K562 (cell line): ENCODE data around the gene KLK5. TPM values are rescaled to one million over a fixed set of nuclear protein-coding genes. Genes with fewer than 3 reads are reported as not detected.

Experiments
- ATAC-seq: fragments of 200-7000 bp; cut with Tn5 transposase; 3 replicates; pipeline ENCODE4 v1.9.1; 2020; ENCODE audit warnings: moderate library complexity
- BruUV-seq: library from RNA; stranded (reverse); fragments of 400-500 nt; replicated peaks from 2 replicates; lab custom pipeline; 2021; lab: Mats Ljungman, UMichigan
- CTCF ChIA-PET: fragments of 300-600 bp; formaldehyde crosslinking; extraction: SDS; loops from one replicate; lab custom pipeline; 2021; ENCODE audit warnings: low intra/inter-chr PET ratio; lab: Yijun Ruan, JAX
- POLR2A ChIA-PET: fragments of 300-600, 350-650 bp; sonication (Branson Sonifier 250); formaldehyde crosslinking; extraction: SDS; loops from one replicate; lab custom pipeline; 2021; ENCODE audit warnings: antibody characterized with exemption, inconsistent platforms; lab: Yijun Ruan, JAX
- DNase-seq, 4 experiments: peaks; one replicate each; pipeline versions ENCODE4 v3.0.0 to v3.0.0-alpha.2; 2011 to 2018; ENCODE audit warnings: low spot score in 3 of 4, mixed read lengths in 3 of 4; ENCODE audit errors: extremely low read depth in 1 of 4
- FAIRE-seq: peaks from 2 replicates; lab custom pipeline; 2011; peaks lifted over from hg19 to GRCh38; lab: Jason Lieb, UNC
- H2AFZ ChIP-seq: 2 replicates; pipeline ENCODE4 v1.6.0; 2011; ENCODE audit warnings: low read depth, low read length, control low read depth, inconsistent platforms
- H3K27ac ChIP-seq: fragments of 200-600 bp; 3 replicates; pipeline ENCODE4 v1.8.0; 2011; ENCODE audit warnings: low read depth, mild to moderate bottlenecking, control low read depth, inconsistent platforms, low read length, moderate library complexity, mixed read lengths; ENCODE audit errors: extremely low read depth
- H3K27me3 ChIP-seq, 2 experiments: fragments of 300-600 bp in 1 of 2; 2 replicates in 1 of 2; 3 replicates in 1 of 2; pipeline versions ENCODE4 v1.6.0 to v1.8.0; 2011; ENCODE audit warnings: inconsistent platforms in 2 of 2, low read length in 2 of 2, mild to moderate bottlenecking in 1 of 2, mixed read lengths in 1 of 2, moderate library complexity in 1 of 2; ENCODE audit not compliant: control insufficient read depth in 2 of 2, insufficient read depth in 2 of 2
- H3K36me3 ChIP-seq: fragments of 300-600 bp; 3 replicates; pipeline ENCODE4 v1.8.0; 2011; ENCODE audit warnings: mild to moderate bottlenecking, low read length, inconsistent platforms; ENCODE audit not compliant: control insufficient read depth, insufficient read depth
- H3K4me1 ChIP-seq, 2 experiments: fragments of 200-600 bp in 1 of 2; replicated peaks in 1 of 2; 2 replicates in 1 of 2; 3 replicates in 1 of 2; pipeline versions ENCODE4 v1.5.1 to v1.8.0; 2011; ENCODE audit warnings: inconsistent platforms in 2 of 2, low read length in 2 of 2, mild to moderate bottlenecking in 1 of 2, mixed read lengths in 1 of 2, moderate library complexity in 1 of 2; ENCODE audit not compliant: control insufficient read depth in 2 of 2, insufficient read depth in 2 of 2
- H3K4me2 ChIP-seq: 2 replicates; pipeline ENCODE4 v1.6.1; 2011; ENCODE audit warnings: low read length, control low read depth, inconsistent platforms, mixed read lengths; ENCODE audit not compliant: insufficient read depth
- H3K4me3 ChIP-seq: fragments of 200-600 bp; sonication (generic), shearing (Covaris generic); 2 replicates; pipeline ENCODE4 v1.5.1; 2016; ENCODE audit warnings: control low read depth, inconsistent platforms
- H3K79me2 ChIP-seq: fragments of 200-600 bp; 3 replicates; pipeline ENCODE4 v1.8.0; 2011; ENCODE audit warnings: low read length, inconsistent platforms; ENCODE audit not compliant: control insufficient read depth, insufficient read depth
- H3K9ac ChIP-seq, 2 experiments: 2 replicates each; pipeline versions ENCODE4 v1.6.0 to v1.6.1; 2011; ENCODE audit warnings: low read depth in 2 of 2, low read length in 2 of 2, control low read depth in 1 of 2, inconsistent platforms in 1 of 2, mild to moderate bottlenecking in 1 of 2, mixed read lengths in 1 of 2; ENCODE audit not compliant: insufficient read depth in 1 of 2
- H3K9me1 ChIP-seq: one replicate; pipeline ENCODE4 v1.6.0; 2011; ENCODE audit warnings: inconsistent platforms, mild to moderate bottlenecking, low read length, moderate library complexity; ENCODE audit not compliant: control insufficient read depth, insufficient read depth
- H3K9me3 ChIP-seq: replicated peaks from 2 replicates; pipeline ENCODE4 v1.5.1; 2011; ENCODE audit warnings: low read depth, low read length, inconsistent platforms; ENCODE audit not compliant: control insufficient read depth, insufficient read depth
- H4K20me1 ChIP-seq: replicated peaks from 2 replicates; pipeline ENCODE4 v1.6.1; 2011; ENCODE audit warnings: low read length, inconsistent platforms, mixed read lengths; ENCODE audit not compliant: control insufficient read depth, insufficient read depth
- BRD4 ChIP-seq: fragments of 200-600 bp; sonication (generic); IDR thresholded peaks from 2 replicates; pipeline ENCODE4 v1.6.1; 2017; ENCODE audit warnings: inconsistent platforms
- FUS ChIP-seq: fragments of 200-400 bp; formaldehyde crosslinking; optimal IDR thresholded peaks from 2 replicates; pipeline ENCODE3; 2017; ENCODE audit warnings: low read depth, low read length
- PKNOX1 ChIP-seq: fragments of 450-650 bp; IDR thresholded peaks from 2 replicates; pipeline ENCODE4 v1.6.1; 2016
- TFE3 ChIP-seq: fragments of 450-650 bp; formaldehyde crosslinking; IDR thresholded peaks from 2 replicates; pipeline ENCODE4 v1.4.0; 2020; ENCODE audit warnings: mild to moderate bottlenecking, mixed read lengths
- ZNF263 ChIP-seq: sonication (generic); formaldehyde crosslinking; IDR thresholded peaks from 2 replicates; pipeline ENCODE4 v1.8.0; 2022; ENCODE audit warnings: mild to moderate bottlenecking, missing genetic modification reagents, borderline replicate concordance
- ZNF431 ChIP-seq: sonication (generic); formaldehyde crosslinking; IDR thresholded peaks from 2 replicates; pipeline ENCODE4 v1.8.0; 2022; ENCODE audit warnings: mild to moderate bottlenecking, missing genetic modification reagents
- ZNF584 ChIP-seq: fragments of 200-800 bp; sonication (Bioruptor generic); IDR thresholded peaks from 2 replicates; pipeline ENCODE4 v1.6.1; 2016; ENCODE audit warnings: low read depth, mild to moderate bottlenecking, missing genetic modification characterization, missing compliant biosample characterization
- WGBS: fragments of 100-300 bp; shearing (Covaris generic); methylation state at CpG from one replicate; pipeline ENCODE4 v1.1.6; 2016; ENCODE audit warnings: low coverage, mixed read lengths; ENCODE audit not compliant: insufficient coverage; ENCODE audit errors: missing lambda C conversion rate; 5-methylcytosine and 5-hydroxymethylcytosine counted together
- in situ Hi-C: fragments of 300-500 bp; cut with MboI; formaldehyde crosslinking; loops from 4 replicates; pipeline ENCODE4 v1.15.0; 2018; ENCODE audit warnings: inconsistent platforms, mixed read lengths
- intact Hi-C: fragments of 100-400 bp; cut with micrococcal nuclease; formaldehyde crosslinking; loops from 2 replicates; pipeline ENCODE4 v1.14.2; 2022
- polyA plus RNA-seq, 8 experiments: library from polyadenylated mRNA; depleted of rRNA in 4 of 8; stranded (reverse) in 5 of 8; unstranded in 3 of 8; fragments of >200 nt; fragmentation: Nextera tagmentation in 2 of 8; fragmentation: Illumina TruSeq in 1 of 8; extraction: Ambion mirVana in 2 of 8; extraction: Trizol in 1 of 8; gene quantifications; 2 replicates each; pipeline versions ENCODE4 v1.2.1 to v1.2.3, GENCODE V29; 2011 to 2014; ENCODE audit warnings: inconsistent platforms in 1 of 8, missing spikeins in 1 of 8
- total RNA-seq, 7 experiments: library from RNA; depleted of rRNA in 6 of 7; stranded (reverse); fragments of >200 nt in 6 of 7; fragmentation: Illumina TruSeq in 2 of 7; extraction: Trizol in 2 of 7; gene quantifications; 2 replicates each; pipeline versions ENCODE4 v1.2.1 to v1.2.3, GENCODE V29; 2011 to 2021; ENCODE audit warnings: low replicate concordance in 1 of 7

The KLK5 gene
- total and polyA plus RNA-seq, 9 of the 15 experiments (the other 6 are each of a cell fraction or from before 2014, with no cell fraction given) = not detected

- H4K20me1 ChIP-seq = no peaks in the 10 kb centered on the region
- BruUV-seq = no TSS peak
- no peaks in the 10 kb centered on the region for H3K9me3 ChIP-seq
- in situ Hi-C loops = no loop called here
- no peaks in the 10 kb centered on the region for H3K4me1 ChIP-seq
- no peak overlapping the region for H3K9ac ChIP-seq
- no peak for DNase-seq
- CTCF ChIA-PET = no interaction called here
- no peak for ATAC-seq
- peaks cover 4 to 29% of the 10 kb centered on the region in 2 experiments; a peak in 4 of 5 replicates for H3K27me3 ChIP-seq
- TF ChIP-seq TFE3 (CRISPR knock-in tag) = no peak
- TF ChIP-seq PKNOX1 = no peak
- TF ChIP-seq BRD4 = no peak
- TF ChIP-seq FUS = no peak
- TF ChIP-seq ZNF431 (CRISPR knock-in tag) = no peak
- TF ChIP-seq ZNF263 (CRISPR knock-in tag) = peak; percentile 94
- no peak for TF ChIP-seq ZNF584
- H3K36me3 ChIP-seq = no peaks in the 10 kb centered on the region
- H3K79me2 ChIP-seq = no peaks in the 10 kb centered on the region
- no peak overlapping the region for H3K27ac ChIP-seq
- no peak overlapping the region for H3K4me2 ChIP-seq
- no peak for FAIRE-seq
- no peak overlapping the region for H3K4me3 ChIP-seq
- intact Hi-C loops = no loop called here
- WGBS = 0% methylated on average over 6 of the region's 9 CpGs
- POLR2A ChIA-PET = no interaction called here
- no peak overlapping the region for H2AFZ ChIP-seq
- no peaks in the 10 kb centered on the region for H3K9me1 ChIP-seq
Observed at GRCh38 chr19:50959731-50960500, 7.1 kb upstream of the KLK5 start.
